Ureter (tissue), 1 donor: ENCODE data around the gene RPL21. TPM values are rescaled to one million over a fixed set of nuclear protein-coding genes. Genes with fewer than 3 reads are reported as not detected.
"Not testable (repeated sequence)": the region's sequence is repeated elsewhere in the genome, so short reads cannot be mapped to it uniquely, and the experiment has no call there.

Source experiments
- DNase-seq: peaks from one replicate; pipeline ENCODE4 v3.0.0-alpha.2; 2020; ENCODE audit warnings: low spot score
- total RNA-seq: library from RNA; stranded (reverse); gene quantifications from one replicate; pipeline ENCODE4 v1.2.4, GENCODE V29; 2023
- donor health status: DM: yes; HTN: yes; CAD: no.

RPL21 gene
- 1,153 TPM for total RNA-seq

DNA sequence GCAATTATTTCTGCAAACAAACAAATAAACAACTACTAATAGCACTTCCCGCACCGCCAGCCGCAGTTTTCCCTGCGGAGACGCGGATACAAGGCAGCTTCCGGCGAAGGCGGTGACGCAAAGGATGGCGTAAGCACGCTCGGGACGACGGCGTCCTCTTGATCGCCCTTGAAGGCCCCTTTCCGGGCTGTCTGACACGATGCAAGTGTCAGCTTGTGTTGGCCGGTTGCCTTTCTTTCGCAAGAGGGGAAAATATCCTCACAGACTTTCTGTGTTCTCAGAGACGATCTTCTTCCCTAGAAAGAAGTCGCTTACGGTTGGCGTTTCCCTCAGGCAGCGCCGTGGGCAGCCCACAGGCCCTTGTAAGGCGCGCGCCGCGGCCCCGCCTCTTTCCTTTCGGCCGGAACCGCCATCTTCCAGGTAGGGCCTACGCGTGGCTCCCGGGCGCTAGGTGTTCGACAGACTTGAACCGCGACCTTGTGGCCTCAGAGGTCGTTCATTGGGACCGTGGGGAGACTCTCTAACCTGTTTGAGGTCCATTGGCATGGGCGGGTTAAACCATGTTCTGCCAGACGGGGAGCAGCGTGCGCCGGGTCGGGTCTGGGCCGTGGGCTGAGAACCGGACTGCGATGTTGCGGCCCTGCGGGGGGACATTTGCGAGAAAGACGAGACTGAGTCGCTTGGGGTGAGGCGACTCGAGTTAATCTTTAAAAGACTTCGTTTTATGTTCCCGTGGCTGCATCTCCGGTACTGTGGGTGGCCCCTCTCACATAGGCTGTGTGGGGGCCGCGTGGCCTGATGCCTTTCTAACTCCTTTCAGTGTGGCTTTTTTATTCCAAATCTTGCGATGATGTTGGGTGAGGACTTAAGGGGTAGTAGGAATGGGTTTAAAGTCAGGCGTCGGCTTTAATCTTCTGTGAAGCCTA lies at the start of gene RPL21:
TSS of gene RPL21 (plus strand) at position 393 of the 926 bp plus-strand sequence. CDS start 2,219 bp downstream, outside the sequence.
- DNase-seq, result peak; percentile 94

DNA sequence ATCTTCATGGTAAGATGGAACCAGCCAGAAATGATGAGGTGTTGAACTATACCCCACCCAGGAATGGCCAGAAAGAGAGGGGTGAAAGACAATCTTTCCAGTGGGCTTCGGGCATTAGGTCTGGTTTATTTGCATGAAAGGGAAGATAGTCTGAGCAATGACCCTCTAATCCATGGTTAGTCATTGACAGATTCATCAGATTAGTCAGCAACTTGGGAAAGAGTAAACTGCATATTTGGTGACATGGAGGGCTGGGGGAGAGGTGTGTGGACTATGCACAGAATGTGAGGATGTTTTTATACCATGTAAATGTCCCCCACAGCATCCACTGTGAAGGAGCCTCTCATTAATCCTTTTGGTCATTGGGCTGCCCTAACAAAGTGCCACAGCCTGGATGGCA lies 49.7 kb upstream of the RPL21 start:
- no peak for DNase-seq

DNA sequence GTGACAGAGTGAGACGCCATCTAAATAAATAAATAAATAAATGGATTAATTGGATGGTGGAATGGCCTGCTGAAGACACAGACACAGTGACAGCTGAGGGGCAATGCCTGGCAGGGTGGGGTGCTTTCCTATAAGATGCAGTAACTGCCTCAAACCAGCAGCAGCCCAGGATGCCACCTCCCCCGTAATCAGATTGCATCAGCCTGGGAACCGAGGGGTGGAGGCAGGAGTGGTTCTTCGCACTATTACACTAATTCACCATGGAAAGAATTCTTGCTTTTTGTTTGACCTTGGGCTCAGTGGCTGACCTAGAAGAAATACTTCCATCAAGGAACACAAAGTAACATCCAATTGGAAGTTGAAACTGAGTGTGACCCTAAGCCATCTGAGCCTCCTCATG lies 48.2 kb upstream of the RPL21 start:
- DNase-seq, result no peak

DNA sequence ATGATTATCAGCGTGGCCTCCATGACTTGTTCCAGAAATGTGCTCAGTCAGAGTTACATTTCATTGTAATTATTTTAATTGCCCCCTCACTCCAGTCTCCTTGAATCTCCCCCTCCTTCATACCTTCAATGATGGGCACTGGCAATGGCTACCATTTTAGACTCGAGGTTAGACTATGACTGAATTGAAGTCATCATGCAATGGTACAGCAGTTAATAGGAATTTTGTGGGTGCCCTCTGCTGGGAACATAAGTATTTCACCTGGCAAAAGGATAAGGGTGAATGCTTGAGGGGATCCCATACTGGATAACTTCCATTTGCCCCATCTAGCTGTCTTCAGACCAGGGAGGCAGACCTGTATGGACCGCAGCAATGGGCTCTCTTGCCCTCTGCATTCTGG lies 47.5 kb upstream of the RPL21 start:
- no peak for DNase-seq

DNA sequence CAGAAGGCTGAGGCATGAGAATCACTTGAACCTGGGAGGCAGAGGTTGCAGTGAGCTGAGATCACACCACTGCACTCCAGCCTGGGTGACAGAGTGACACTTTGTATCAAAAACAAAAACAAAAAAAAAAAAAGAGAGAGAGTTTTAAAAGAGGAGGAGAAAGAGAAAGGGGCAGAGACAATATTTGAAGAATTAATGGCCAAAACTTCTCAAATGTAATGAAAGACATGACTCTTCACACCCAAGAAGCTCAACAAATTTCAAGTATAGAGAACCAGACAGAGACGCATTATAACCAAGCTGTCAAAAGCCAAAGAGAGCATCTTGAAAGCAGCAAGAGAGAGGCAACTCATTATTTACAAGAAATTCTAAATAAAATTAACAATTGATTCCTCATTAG lies 42.8 kb upstream of the RPL21 start:
- DNase-seq, result no peak

DNA sequence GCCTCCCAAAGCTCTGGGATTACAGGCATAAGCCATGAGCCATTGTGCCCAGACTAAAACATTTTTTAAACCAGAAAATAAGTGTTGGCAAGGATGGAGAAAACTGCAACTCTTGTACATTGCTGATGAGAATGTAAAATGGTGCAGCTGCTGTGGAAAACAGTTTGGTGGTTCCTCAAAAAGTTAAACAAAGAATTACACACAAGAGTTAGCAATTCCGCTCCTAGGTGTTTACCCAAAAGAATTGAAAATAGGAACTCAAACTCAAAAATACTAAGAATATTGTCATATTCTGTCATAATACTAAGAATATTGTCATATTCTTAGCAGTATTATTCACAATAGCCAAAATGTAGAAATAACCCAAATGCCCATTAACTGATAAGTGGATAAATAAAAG lies 40.1 kb upstream of the RPL21 start:
- DNase-seq, result no peak

DNA sequence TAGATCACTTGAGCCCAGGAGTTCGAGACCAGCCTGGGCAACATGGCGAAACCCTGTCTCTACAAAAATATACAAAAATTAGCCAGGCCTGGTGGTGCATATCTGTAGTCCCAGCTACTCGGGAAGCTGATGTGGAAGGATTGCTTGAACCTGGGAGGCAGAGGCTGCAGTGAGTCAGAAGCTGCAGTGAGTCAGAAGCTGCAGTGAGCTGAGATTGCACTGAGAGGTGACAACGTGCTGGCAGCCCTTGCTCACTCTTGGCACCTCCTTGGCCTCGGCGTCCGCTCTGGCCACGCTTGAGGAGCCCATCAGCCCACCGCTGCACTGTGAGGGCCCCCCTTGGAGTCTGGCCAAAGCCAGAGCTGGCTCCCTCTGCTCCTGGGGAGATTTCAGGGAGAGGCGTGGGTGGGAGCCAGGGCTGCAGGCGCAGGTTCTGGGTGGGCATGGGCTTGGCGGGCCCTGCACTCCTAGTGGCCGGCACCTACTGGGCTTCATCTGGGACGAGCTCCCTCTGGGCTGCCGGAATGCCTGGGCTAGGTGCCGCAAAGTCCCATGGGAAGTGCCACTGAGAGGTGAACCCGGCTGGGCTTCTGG lies 39.5 kb upstream of the RPL21 start:
- no peak for DNase-seq

DNA sequence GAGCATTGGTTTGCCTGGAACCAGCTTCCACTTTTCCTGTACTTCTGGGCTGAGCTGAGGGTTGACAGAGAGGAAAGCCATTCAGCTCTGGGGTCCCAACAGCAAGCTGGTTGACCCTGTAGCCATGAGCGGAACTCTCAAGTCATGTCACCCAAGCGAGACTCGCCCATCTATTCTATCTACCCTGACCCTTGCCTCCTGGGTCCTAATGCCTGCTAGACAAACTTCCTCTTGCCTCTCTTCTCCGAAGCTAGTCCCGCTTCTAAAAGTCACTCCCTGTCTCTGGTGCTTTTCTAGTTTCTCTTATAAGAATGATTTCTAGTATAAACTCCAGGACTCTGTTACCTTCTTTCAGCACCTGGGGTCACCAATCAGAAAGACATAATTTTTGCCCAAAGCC lies 38.0 kb upstream of the RPL21 start:
- DNase-seq, result not testable (repeated sequence)

DNA sequence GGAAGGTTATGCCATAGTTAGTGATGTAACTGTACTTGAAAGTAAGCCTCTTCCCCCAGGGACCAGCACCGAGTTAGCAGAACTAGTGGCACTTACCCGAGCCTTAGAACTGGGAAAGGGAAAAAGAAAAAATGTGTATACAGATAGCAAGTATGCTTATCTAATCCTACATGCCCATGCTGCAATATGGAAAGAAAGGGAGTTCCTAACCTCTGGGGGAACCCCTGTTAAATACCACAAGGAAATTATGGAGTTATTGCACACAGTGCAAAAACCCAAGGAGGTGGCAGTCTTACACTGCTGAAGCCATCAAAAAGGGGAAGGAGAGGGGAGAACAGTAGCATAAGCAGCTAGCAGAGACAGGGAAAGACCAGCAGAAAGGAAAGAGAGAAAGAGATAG lies 33.6 kb upstream of the RPL21 start:
- not testable (repeated sequence) for DNase-seq

DNA sequence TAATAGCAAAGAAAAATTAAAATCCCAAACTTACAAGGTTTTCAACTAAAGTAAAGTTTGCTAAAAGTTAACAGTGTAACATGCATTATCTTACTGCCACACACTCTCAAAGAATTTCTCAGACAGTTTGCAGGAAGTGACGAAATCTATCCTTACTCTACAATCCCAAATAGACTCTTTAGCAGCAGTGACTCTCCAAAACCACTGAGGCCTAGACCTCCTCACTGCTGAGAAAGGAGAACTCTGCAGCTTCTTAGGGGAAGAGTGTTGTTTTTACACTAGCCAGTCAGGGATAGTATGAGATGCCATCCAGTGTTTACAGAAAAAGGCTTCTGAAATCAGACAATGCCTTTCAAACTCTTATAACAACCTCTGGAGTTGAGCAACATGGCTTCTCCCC lies 32.5 kb upstream of the RPL21 start:
- not testable (repeated sequence) for DNase-seq

DNA sequence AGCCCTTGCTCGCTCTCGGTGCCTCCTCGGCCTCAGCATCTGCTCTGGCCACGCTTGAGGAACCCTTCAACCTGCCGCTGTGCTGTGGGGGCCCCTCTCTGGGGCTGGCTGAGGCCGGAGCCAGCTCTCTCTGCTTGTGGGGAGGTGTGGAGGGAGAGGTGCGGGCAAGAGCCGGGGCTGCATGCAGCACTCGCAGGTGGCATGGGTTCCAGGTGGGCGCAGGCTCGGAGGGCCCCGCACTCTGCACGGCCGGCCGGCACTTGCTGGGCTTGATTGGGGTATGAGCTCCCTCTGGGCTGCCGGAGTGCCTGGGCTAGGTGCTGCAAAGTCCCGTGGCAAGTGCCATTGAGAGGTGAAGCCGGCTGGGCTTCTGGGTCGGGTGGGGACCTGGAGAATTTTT lies 31.7 kb upstream of the RPL21 start:
- no peak for DNase-seq

DNA sequence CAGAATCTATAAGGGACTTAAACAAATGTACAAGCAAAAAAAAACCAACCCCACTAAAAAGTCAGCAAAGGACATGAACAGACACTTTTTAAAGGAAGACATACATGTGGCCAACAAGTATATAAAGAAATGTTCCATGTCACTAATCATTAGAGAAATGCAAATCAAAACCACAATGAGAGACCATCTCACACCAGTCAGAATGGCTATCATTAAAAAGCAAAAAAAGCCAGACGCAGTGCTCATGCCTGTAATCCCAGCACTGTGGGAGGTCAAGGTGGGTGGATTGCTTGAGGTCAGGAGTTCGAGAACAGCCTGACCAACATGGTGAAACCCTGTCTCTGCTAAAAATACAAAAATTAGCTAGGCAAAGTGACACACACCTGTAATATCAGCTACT lies 29.3 kb upstream of the RPL21 start:
- DNase-seq, result not testable (repeated sequence)

DNA sequence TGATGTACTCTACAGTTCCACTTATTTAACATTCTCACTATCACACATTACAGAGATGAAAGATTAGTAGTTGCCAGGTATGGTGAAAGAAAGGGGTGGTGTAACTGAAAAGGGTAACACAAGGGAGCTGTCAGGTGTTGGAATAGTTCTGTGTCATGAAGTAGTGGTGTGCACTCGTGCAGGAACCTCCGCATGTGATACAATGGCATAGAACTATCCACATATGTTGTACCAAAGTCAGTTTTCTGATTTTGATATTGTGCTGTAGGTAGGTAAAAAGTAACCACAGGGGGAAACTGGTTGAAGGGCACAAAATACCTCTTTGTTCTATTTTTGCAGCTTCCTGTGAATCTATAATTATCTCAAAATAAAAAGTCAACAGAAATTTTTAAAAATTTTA lies 24.4 kb upstream of the RPL21 start:
- DNase-seq, result no peak

DNA sequence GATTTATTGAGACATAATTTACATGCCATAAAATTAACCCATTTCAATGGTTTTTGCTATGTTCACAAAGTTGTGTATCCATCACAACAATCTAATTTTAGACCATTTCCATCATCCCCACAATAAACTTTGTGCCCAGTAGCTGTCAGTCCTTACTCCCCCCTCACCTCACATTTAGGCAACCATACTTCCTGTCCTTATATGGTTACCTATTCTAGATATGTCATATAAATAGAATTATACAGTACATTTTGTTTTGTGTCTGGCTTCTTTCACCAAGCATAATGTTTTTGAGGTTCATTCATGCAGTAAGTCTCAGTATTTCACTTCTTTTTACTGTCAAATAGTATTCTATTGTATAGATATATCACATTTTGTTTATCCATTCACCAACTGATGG lies 23.2 kb upstream of the RPL21 start:
- DNase-seq, result no peak

DNA sequence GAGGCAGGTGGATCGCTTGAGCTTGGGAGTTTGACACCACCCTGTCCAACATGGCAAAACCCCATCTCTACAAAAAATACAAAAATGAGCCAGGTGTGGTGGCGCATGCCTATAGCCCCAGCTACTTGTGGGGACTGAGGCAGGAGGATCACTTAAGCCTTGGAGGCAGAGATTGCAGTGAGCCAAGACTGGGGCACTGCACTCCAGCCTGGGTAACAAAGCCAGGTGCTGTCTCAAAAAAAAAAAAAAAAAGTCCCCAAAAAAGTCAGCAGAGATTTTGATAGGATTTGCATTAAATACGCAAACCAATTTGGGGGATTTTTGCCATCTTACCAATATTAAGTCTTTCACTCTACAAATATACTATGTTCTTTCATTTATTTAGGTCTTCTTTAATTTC lies 21.7 kb upstream of the RPL21 start:
- DNase-seq, result no peak

DNA sequence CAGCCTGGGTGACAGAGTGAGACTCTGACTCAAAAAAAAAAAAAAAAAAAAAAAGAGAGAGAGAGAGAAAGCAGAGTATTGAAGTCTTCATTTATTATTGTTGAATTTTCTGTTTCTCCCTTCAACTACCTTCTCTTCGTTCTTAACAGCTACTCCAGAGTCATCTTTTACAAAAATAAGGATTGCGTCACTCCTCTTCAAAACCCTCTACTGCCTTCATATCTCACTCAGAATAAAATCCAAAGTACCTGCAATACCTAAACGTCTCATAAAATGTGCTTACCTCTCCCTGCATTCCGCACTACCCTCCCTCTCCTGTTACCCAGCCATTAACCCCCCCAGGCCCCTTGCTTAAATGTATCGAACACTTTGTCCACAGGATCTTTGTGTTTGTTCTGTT lies 17.4 kb upstream of the RPL21 start:
- DNase-seq, result no peak

DNA sequence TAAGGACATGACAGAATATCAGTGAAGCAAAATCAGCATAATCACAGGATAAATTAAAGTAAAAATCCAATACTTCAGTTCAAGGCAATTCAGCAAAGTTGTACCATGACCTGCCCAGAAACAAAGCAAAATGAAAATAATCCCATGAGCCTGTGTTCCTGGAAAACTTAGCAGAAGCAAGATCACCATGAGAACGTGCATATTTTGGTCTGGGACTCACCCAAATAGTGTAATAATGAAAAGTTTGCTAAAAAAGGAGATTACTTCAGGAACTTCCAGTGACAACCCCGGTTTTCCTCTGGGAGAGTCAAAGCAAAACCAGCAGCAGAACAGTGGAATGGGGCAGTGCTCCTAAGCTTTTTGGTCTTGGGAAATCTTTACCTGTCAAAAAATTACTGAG lies 14.9 kb upstream of the RPL21 start:
- no peak for DNase-seq

DNA sequence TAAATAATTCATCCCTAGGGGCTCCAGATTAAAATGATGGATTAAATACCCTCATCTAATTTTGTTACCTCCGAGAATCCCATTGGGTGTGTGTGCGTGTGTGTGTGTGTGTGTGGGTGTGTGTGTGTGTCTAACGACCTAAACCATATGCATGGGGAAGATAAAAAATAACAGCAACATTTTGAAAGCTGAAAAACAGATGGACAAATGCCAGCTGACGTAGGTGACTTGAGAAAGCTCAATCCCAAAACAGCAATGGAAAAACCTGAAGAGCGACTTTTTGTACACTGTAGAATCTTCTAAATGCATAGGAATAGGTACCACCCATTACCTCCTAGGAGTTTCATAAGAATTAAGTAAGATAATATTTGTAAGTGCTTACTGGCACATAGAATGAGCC lies 8.7 kb upstream of the RPL21 start:
- no peak for DNase-seq

DNA sequence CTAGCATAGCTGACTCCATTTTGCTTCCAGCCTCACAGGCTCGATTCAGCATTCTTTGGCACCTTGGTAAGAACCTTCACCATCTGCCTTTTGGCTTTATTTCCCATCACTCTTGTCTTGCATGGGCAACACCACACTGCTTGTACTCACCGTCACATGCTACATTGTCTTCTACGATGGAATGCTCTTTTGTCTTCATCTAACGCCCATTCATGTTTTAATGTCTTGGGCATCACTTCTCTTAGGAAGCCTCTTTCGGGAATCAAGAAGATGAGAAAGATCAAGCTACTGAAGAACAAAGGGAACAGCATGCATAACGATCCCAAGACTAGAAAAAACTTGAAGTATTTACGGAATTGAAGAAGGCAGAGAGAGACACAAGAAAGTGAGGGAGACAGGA lies 5.7 kb upstream of the RPL21 start:
- DNase-seq, result no peak

DNA sequence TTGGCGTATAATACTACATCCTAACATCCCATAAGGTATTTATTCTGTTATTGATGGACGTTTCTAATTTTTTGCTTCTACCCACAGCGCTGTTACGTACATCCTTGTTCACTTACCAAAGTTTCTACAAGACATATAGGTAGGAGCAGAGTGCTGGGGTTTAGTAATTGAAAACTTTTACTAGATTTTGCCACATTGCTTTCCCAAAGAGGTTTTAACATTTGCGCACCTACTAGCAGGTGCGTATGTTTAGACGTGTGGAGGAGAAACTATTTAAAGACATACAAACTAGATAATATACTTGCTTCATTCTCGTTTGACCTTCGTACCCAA lies 559 bp upstream of the RPL21 start:
- no peak for DNase-seq

DNA sequence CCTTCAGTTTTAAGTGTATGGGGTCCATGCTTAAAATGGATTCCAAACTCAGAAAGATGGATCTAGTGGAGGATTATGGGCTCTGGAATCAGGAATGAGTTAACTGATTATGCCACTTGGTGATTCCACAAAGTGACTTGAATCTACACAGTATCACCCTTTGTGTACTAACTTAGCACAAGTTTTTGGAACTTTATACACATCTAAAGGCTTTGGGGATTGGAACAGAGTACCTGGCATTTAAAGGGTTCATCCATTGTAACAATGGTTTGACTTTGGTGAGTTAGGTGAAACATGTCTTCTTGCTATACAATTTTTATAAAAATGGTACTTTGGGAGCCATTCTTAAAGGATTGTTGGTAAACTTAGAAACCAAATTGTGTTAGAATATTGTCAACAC lies 1.1 kb downstream of the RPL21 start:
- DNase-seq, result no peak

DNA sequence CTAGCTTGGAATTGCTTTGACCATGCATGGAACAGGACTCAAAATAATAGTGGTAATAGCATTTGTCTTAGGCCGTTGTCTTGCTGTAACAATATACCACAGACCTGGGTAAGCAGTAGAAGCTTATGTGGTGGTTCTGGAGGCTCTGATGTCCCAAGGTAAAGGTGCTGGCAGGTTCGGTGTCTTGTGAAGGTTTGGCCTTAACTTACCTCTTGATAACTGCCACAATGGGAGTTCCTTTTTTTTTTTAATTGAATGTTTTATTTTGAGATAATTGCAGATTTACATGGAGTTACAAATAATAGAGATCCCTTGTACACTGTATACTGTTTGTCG lies 5.8 kb downstream of the RPL21 start:
- no peak for DNase-seq

DNA sequence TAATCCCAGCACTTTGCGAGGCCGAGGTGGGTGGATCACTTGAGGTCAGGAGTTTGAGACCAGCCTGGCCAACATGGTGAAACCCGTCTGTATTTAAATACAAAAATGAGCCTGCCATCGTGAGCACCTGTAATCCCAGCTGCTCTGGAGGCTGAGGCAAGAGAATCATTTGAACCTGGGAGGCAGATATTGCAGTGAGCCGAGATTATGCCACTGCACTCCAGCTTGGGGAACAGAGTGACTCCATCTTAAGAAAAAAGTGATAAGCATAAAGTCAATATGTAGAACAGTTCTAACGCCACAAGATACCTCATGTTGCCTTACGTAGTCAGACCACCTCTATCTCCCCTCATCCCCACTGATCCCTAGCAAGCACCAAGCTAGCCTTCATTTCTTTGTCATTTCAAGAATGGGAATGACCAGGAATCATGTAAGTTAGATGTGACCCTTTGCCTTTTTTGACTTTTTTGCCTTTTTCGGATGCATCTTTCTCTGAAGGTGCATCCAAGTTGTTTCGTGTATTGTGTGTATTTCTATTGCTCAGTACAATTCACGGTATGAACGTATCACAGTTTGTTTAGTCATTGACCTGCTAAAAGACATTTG lies 6.4 kb downstream of the RPL21 start:
- no peak for DNase-seq
